Muscle layer of duodenum (tissue), 2 donors: ENCODE results near the gene BCL2L1.
"Not testable (repeated sequence)": the region's sequence is repeated elsewhere in the genome, so short reads cannot be mapped to it uniquely, and the experiment has no call there.

ENCODE experiments used
- H3K27ac ChIP-seq: one replicate; pipeline ENCODE4 v1.7.0; 2013; ENCODE audit warnings: mild to moderate bottlenecking, low read length
- H3K27me3 ChIP-seq: one replicate; pipeline ENCODE4 v1.7.0; 2013; ENCODE audit warnings: low read depth, mild to moderate bottlenecking, control low read depth, low read length
- H3K36me3 ChIP-seq, 2 donors: one replicate each; pipeline ENCODE4 v1.7.0; 2013; ENCODE audit warnings: low read length in 2 of 2, control low read depth in 1 of 2, mild to moderate bottlenecking in 1 of 2; ENCODE audit not compliant: insufficient read depth in 2 of 2, control insufficient read depth in 1 of 2
- H3K4me1 ChIP-seq, 2 donors: one replicate each; pipeline ENCODE4 v1.7.0; 2013; ENCODE audit warnings: low read length in 2 of 2, mild to moderate bottlenecking in 2 of 2, control low read depth in 1 of 2, moderate library complexity in 1 of 2; ENCODE audit not compliant: insufficient read depth in 2 of 2, control insufficient read depth in 1 of 2
- H3K4me3 ChIP-seq, 2 donors: one replicate each; pipeline ENCODE4 v1.7.0; 2013; ENCODE audit warnings: low read length in 2 of 2, low read depth in 1 of 2, mild to moderate bottlenecking in 1 of 2
- H3K9me3 ChIP-seq, 2 donors: one replicate each; pipeline ENCODE4 v1.7.0; 2013; ENCODE audit warnings: low read length in 2 of 2, control low read depth in 1 of 2, mild to moderate bottlenecking in 1 of 2; ENCODE audit not compliant: control insufficient read depth in 1 of 2
- donor health status: healthy.

The BCL2L1 gene

GRCh38 chr20:31676609-31676989 lies 46.1 kb downstream of the BCL2L1 start:
- Histone ChIP-seq H3K27ac (no peak overlapping the region), H3K27me3 (no peaks in the 10 kb centered on the region), H3K4me3 (no peak overlapping the region), H3K9me3 (no peaks in the 10 kb centered on the region), H3K36me3 (peaks cover 0 to 7% of the 10 kb centered on the region in 2 donors), H3K4me1 (peaks cover 26 to 30% of the 10 kb centered on the region in 2 donors)

GRCh38 chr20:31675828-31676608 lies 46.6 kb downstream of the BCL2L1 start:
- peaks cover 28 to 31% of the 10 kb centered on the region in 2 donors for H3K4me1 ChIP-seq
- H3K36me3 ChIP-seq = peaks cover 0 to 7% of the 10 kb centered on the region in 2 donors
- H3K4me3 ChIP-seq = peak overlapping the region in 1 of 2 donors; percentile 23
- no peaks in the 10 kb centered on the region for H3K27me3 ChIP-seq
- H3K27ac ChIP-seq = peak overlapping the region; percentile 62
- no peaks in the 10 kb centered on the region for H3K9me3 ChIP-seq

- peak overlapping the region; percentile 62 for H3K27ac ChIP-seq
- peaks cover 33 to 39% of the 10 kb centered on the region in 2 donors for H3K4me1 ChIP-seq
Measured at GRCh38 chr20:31674895-31675827, 47.5 kb downstream of the BCL2L1 start.

GRCh38 chr20:31673943-31674463 lies 48.7 kb downstream of the BCL2L1 start:
- H3K27ac ChIP-seq = peak overlapping the region; percentile 62
- no peaks in the 10 kb centered on the region for H3K9me3 ChIP-seq
- H3K36me3 ChIP-seq = peaks cover 0 to 3% of the 10 kb centered on the region in 2 donors
- H3K4me3 ChIP-seq = no peak overlapping the region
- peaks cover 38 to 43% of the 10 kb centered on the region in 2 donors for H3K4me1 ChIP-seq
- H3K27me3 ChIP-seq = no peaks in the 10 kb centered on the region

More at GRCh38 chr20:31674895-31675827, 47.5 kb downstream of the BCL2L1 start:
- Histone ChIP-seq H3K4me3 (peak overlapping the region in 1 of 2 donors; percentile 23), H3K9me3 (no peaks in the 10 kb centered on the region), H3K27me3 (no peaks in the 10 kb centered on the region), H3K36me3 (peaks cover 0 to 7% of the 10 kb centered on the region in 2 donors)

GRCh38 chr20:31673435-31673834 lies 49.2 kb downstream of the BCL2L1 start:
- no peaks in the 10 kb centered on the region for H3K27me3 ChIP-seq
- H3K27ac ChIP-seq = peak overlapping the region; percentile 62
- no peaks in the 10 kb centered on the region for H3K9me3 ChIP-seq
- peaks cover 32 to 42% of the 10 kb centered on the region in 2 donors for H3K4me1 ChIP-seq
- no peak overlapping the region for H3K4me3 ChIP-seq
- no peaks in the 10 kb centered on the region for H3K36me3 ChIP-seq

- peak overlapping the region; percentile 12 for H3K27ac ChIP-seq
- H3K36me3 ChIP-seq = no peaks in the 10 kb centered on the region
- H3K27me3 ChIP-seq = no peaks in the 10 kb centered on the region
- no peak overlapping the region for H3K4me3 ChIP-seq
- peaks cover 27 to 49% of the 10 kb centered on the region in 2 donors for H3K4me1 ChIP-seq
- H3K9me3 ChIP-seq = no peaks in the 10 kb centered on the region
Measured at GRCh38 chr20:31671324-31671723, 51.3 kb downstream of the BCL2L1 start.

- Histone ChIP-seq H3K27ac (peak overlapping the region; percentile 12), H3K9me3 (no peaks in the 10 kb centered on the region), H3K36me3 (peaks cover 0 to 5% of the 10 kb centered on the region in 2 donors), H3K4me3 (no peak overlapping the region), H3K4me1 (peaks cover 20 to 49% of the 10 kb centered on the region in 2 donors), H3K27me3 (no peaks in the 10 kb centered on the region)
Measured at GRCh38 chr20:31670371-31671228, 52.1 kb downstream of the BCL2L1 start.

GRCh38 chr20:31669876-31670275 lies 52.8 kb downstream of the BCL2L1 start:
- H3K27me3 ChIP-seq = no peaks in the 10 kb centered on the region
- H3K36me3 ChIP-seq = peaks cover 6 to 12% of the 10 kb centered on the region in 2 donors
- H3K27ac ChIP-seq = peak overlapping the region; percentile 12
- H3K4me1 ChIP-seq = peaks cover 18 to 55% of the 10 kb centered on the region in 2 donors
- no peak overlapping the region for H3K4me3 ChIP-seq
- no peaks in the 10 kb centered on the region for H3K9me3 ChIP-seq

GRCh38 chr20:31668944-31669343 lies 53.7 kb downstream of the BCL2L1 start:
- not testable (repeated sequence) for H3K27me3 ChIP-seq, H3K4me3 ChIP-seq, H3K27ac ChIP-seq, H3K9me3 ChIP-seq
- H3K4me1 ChIP-seq = peaks cover 19 to 62% of the 10 kb centered on the region in 2 donors
- peaks cover 6 to 19% of the 10 kb centered on the region in 2 donors for H3K36me3 ChIP-seq
